ENCODE results near the gene GLIS1. TPM values are rescaled to one million over a fixed set of nuclear protein-coding genes. Genes with fewer than 3 reads are reported as not detected.
A peak's percentile ranks its signal among the peaks of the same experiment; 100 is the strongest.

Gene GLIS1
- total RNA-seq, 1 donor from 2014 or later = not detected

DNA sequence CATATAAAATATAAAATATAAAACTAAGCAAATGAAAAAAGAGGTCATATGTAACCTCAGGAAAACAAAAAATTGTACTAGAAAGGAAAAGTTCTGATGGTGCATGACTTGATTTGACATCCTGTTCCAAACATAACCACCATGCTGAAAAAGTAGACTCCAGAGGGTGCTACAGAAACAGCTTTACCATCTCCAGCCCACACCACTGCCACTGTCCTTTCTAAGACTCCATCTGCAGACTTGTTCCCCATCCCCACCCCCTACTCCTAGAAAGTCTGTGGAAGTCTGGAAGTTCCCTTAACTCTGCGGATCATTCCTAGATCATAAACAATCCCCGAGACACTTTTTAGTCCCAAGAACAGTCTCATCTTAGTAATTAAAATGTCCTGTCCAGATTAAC, 20.5 kb downstream of the GLIS1 start:
- DNase-seq (ENCODE audit: low read depth in 2 of 2) = no peak

DNA sequence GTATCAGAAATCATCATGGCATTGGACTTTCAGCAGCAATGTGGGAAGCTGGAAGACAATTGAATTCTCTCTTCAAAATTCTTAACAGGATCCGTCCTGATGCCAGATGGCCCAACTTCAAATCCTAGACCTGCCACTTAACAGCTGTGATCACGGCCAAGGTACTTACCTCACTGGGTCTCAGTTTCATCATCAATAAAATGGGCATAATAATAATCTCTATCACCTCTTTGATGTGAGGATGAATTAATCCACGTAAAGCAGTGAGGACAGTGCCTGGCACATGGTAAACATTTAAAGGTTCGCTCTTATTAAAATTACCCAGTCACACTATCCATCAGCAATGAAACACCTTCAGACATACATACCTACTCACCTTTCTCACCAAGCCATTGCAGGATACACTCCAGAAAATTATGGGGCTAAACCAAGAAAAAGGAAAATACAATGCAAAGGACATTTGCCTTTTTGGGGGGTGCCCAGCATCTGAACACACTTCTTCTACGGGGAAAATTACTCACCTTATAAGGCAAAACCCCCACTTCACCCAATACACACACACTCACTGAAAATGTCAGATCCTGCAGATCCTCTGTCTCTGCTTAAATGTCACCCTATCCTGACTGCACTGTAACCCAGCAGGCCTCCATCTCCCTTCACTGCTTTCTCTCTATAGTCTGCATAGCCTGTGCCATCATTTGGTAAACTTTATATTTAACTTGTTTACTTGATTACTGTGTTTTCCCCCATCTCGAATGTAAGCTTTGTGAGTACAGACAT, 21.7 kb downstream of the GLIS1 start:
- no peak for DNase-seq (ENCODE audit: low read depth in 2 of 2)

DNA sequence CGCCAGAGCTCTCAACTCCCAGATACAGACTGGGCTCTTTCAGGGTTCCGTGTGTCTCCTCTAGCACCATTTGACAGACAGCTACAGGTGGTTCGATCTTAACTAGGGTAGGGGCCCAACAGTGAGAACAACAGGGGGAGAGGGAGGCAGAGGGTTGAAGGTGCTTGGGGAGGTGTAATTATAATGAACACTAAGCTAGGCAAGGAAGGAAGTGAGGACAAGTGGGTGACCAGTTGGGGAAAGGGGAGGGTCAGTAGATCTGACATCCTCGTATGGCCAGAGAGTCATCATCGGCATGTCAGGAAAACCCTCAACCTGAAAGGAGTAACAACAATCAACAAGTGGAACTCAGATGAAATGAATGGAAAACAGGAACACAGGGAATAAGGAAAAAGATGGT, 22.8 kb downstream of the GLIS1 start:
- DNase-seq (ENCODE audit: low read depth in 2 of 2) = no peak

DNA sequence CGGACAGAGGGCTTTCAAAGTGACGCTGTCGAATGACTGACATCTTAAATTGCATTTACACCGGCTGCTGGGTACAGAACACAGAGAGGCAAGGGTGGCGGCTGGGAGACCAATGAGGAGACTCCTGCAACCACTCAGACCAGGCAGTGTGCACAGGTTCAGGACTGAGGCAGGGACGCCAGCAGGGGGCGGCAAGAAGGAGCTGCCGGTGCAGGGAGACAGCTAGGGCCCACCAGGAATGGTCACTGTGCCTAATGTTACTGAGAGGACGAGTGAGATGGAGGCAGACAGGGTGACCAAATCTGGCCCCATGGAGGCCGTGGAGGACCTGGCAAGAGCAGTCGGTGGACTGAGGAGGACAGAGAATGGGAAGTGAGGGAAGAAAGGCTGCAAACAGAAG, 23.5 kb downstream of the GLIS1 start:
- peak; percentile 56 to 61 for DNase-seq (ENCODE audit: low read depth in 2 of 2)

DNA sequence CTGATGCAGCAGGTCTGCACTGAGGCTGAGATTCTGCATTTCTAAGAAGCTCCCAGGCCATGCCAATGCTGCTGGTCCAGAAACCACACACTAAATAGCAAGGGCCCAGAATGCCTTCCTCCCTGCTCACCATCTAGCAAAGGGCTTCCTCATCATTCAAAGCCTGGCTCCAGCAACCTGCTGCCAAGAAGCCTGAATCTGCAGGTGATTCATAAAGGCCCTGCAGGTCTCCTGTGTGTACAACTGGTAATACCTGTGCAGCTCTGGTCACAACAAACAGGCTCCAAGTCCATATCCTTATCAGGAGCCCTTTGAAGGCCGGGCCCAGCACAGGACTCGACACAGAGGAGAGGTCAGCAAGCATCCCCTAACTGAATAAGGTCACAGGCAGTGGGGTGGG, 26.7 kb downstream of the GLIS1 start:
- DNase-seq (ENCODE audit: low read depth in 2 of 2) = no peak

DNA sequence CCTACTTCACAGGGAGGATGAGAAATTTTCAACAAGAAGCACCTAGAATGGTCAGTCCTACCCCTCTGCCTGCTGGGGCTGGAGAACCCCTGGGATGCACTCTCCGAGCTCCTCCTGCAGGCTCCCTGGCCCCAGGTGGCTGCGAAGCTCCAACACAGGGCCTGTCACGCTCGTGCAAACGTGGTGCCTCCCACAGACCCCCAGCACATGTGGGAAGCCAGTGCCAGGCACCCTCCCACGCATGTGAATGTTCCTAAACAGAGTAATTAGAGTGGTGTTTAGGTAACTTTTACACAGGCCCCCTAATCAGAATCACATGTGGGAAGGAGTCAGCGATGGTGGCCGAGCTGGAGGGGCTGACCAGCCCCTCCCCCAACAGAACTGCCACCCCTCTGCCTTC, 28.4 kb downstream of the GLIS1 start:
- DNase-seq (ENCODE audit: low read depth in 2 of 2) = no peak

DNA sequence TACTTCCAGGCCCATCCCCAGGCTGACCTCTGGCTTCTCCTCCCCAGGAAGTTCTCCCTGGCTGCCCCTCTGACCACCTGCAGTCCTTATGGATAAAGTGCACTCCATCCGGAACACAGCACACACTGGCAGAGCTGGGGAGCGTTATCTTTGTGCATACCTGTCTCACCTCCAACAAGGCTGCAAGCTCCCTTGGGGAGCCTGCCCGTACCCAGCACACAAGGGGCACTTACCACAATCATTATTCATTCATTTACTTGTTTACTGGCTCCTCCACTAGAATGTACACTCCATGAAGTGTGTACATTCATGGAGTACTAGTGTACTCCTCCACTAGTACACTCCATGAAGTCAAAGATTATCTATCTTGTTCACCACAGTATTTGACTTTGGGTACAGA, 30.3 kb downstream of the GLIS1 start:
- no peak for DNase-seq (ENCODE audit: low read depth in 2 of 2)

DNA sequence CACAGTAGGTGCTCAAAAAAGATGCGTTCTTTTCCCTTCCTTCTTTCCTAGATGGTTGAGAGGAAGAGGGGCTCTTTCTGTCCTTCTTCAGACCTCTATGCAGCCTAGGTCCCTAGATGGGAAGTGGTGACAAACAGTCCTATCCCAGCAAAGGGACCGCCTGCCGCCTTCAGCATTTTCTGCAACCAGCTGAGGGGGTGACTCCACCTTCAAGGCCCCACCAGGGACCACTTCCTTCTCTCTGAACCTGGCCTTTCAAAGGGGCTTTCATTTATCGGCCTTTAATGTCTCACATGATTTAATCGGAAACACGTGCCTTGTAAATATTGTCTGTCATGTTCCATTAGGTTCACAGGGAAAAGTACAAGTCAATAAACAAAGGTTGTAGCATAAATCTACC, 32.6 kb downstream of the GLIS1 start:
- DNase-seq (ENCODE audit: low read depth in 2 of 2) = no peak

DNA sequence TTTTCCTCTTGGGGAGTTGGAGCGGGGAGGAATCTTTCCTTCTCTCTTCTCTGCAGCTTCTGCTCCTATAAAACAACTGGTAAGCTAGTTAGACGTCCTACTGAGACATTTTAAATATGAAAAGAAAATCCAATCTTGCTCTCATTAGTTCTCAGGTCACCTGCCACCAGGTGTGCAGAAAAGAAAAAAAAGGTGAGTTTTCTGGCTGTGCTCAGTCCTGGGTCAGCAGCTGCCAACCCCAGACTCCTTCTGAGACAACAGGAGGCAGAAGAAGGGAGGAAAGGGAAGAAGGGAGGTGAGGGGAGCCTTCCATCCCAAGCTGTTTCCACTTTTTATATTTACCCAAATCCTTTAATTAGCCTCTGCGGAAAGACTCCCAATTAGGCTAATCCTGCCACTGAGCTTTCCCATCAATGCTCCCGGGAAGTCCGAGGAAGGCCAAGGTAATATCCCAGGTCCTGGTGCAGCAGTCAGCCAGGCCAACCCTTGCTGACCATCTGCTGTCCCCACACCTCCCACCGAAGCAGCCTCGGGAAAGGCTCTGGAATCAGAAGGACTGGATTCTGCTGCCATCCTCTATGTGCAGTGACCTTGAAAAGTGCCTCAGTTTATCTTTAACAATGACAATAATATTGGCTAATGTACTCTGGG, 33.4 kb downstream of the GLIS1 start:
- DNase-seq (ENCODE audit: low read depth in 2 of 2) = no peak

DNA sequence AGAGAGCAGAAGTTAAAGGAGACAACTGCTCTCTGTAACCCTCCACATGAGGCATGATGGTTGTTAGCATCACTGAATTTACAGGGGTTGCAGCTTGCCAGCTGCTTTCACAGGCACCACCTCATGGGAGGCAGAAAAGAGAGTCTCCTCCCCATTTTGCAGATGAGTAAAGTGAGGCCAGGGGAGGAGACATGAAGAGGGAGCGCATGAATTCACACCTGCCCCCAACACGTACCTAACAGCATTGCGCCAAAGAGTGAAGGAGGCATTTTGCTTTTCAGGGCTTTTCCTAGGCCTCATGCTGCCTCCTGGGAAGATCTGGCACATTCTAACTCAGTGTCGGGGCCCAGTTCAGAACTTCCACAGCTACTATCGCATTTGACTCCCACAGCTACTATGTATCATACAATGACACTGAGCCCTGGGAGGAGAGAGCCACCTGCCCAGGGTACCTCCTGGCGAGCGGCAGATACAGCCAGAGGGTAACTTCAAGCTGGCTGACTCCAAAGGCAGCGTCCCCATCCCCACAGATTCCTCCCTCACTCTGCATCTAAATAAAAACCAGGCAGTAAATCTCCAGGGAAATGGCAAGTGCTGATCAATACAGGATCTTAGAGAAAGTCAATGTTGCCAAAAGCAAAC, 34.0 kb downstream of the GLIS1 start:
- DNase-seq (ENCODE audit: low read depth in 2 of 2) = no peak

DNA sequence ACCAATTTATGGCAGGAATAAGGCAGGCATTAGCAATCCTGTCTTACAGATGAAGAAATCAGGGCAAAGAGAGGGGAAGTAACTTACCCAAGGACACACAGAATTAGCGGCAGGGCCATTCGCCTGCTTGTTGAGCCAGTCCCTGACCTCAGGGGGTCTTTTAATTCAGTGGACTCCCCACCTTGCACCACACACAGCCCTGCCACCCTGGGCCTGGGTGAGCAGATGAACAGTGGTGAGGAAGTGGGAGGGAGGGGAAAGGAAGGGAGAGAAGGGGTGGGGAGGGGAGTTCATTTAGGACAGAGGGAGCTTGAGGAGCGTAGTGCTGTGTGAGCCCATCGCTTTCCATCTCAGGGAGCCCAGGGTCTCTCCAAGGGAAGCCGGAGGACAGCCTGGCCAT, 34.7 kb downstream of the GLIS1 start:
- no peak for DNase-seq (ENCODE audit: low read depth in 2 of 2)

DNA sequence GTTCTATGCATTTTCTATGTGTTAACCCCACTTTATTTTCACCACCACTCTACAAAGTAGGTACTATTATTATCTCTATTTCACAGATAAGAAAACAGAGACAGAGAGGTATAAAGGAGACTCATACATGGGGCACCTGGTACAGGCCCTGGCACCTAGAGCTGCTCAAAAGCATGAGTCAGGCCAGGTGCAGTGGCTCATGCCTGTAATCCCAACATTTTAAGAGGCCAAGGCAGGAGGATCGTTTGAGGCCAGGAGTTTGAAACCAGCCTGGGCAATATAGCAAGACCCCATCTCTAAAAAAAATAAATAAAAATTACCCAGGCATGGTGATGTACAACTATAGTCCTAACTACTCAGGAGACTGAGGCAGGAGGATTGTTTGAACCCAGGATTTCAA, 35.8 kb downstream of the GLIS1 start:
- no peak for DNase-seq (ENCODE audit: low read depth in 2 of 2)

DNA sequence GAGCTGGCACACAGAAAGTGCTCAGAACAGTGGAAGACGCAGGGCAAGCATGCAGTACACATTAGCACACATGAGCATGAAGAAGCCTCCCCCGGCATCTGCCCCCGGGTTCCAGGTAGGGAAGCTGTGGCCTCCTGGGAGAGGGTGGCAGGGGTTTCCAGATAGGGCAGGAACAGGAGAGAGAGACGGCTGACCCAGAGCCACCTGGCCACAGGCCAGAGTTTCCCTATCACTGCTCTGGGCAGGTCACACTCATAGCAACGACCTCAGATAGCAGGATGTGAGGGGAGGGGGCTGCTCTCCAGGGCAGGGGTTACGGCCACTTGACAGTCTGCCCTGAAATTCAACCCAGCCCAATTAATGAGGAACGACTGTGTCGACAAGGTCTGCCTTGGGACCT, 36.6 kb downstream of the GLIS1 start:
- peak in 1 of 2 donors; percentile 28 for DNase-seq (ENCODE audit: low read depth in 2 of 2)

DNA sequence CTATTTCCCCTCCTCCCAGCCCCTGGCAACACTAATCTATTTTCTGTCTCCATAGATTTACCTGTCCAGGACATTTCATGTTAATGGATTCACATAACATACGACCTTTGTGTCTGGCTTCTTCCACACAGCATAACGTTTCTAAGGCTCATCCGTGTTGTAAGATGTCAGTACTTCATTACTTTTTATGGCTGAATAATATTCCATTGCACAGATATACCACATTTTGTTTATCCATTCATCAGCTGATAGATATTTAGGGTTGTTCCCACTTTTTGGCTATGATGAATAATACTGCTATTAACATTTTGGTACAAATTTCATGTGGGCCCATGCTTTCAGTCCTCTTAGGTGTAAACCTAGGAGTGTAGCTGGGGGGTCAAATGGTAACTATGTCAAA, 38.2 kb downstream of the GLIS1 start:
- no peak for DNase-seq (ENCODE audit: low read depth in 2 of 2)

DNA sequence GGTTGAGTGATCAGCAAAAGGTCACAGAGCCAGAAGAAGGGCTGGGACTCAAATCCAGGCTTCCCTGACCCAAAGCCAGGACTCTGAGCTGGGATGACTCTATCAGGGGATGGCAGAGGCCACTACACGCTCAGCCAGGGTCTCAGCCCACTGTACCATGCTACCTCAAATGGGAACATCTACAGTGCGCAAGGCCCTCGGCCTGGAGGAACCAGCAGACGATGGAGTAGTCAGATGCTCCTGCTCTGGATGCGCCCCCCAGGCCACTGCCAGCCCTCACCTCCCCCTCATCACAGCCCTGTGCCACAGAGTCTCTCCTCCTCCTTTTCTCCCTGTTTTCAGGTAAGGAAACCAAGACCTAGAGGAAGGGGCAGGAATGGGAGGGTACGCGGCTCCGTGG, 39.0 kb downstream of the GLIS1 start:
- DNase-seq (ENCODE audit: low read depth in 2 of 2) = no peak

DNA sequence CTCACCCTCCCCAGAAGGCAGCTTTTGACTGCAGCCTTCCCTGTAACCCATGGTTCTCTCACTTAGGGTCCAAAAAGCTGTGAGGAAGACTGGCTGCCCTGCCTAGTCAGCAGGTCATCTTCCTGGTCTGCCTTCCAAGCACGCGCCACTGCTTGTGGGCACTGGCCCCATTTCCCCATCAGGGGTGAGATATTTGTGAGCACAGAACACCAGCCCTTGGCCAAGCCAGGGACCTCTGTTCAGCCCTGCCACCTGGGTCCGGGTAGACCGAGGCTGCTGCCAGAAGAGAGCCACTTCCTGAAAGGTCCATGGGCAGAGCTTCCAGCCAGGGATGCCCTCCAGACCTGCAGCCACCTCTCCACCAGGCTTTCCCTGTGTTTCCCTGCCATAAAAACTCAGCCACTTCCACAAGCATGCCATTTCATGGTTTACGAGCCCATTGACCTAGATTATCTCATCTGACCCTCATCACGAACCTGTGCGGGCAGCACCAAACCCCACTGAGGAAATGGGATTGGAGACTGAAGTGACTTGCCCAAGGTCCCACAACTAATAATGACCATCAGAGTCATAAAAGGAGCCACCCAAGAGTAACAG, 40.5 kb downstream of the GLIS1 start:
- DNase-seq (ENCODE audit: low read depth in 2 of 2) = no peak

DNA sequence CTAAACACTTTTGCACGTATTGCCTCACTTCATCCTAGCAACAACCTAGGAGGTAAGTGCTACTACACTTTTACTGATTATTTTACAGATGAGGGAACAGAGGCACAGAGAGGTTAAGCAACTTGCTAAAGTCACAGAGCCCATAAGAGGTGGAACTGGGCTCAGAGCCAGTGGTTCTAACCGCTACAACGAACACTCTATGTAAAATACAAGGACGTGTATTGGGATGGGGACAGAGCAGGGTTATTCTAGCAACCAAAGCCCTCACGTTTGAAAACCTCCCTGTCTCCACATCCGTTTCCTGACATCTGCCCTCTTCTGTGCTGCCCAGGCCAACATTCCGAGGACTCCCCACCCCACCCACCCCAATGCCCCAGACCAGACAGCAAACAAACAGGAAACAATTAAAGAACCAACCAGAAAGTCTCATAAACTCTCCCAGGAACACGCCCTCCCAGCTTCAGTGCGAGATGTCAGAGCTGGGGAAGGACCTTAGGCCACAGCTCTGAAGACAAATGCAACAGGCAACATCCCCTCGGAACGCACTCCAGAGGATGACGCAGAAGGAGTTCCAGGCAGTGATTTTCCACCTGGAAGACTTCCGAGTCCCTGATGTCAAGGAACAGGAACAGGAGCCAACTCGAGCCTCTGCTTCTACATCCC, 41.1 kb downstream of the GLIS1 start:
- DNase-seq (ENCODE audit: low read depth in 2 of 2) = peak in 1 of 2 donors; percentile 13

DNA sequence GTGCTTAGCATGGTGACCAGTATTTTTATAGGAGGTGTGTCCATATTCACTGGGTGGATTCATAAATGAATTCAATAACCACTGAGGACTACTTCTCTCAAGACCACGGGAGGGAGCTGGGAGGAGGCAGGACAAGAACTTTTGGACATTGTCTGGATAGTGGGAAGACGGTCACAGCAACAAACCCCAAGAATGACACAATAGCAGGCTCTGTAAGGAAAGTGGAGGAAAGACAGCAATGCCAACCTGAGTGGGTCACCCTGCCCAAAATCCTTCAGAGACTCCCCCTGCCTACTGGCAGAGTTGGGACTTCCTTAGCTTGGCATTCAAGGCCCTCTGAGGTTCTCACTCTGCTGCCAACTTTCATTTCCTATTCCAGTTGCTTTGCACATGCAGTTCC, 42.0 kb downstream of the GLIS1 start:
- no peak for DNase-seq (ENCODE audit: low read depth in 2 of 2)

DNA sequence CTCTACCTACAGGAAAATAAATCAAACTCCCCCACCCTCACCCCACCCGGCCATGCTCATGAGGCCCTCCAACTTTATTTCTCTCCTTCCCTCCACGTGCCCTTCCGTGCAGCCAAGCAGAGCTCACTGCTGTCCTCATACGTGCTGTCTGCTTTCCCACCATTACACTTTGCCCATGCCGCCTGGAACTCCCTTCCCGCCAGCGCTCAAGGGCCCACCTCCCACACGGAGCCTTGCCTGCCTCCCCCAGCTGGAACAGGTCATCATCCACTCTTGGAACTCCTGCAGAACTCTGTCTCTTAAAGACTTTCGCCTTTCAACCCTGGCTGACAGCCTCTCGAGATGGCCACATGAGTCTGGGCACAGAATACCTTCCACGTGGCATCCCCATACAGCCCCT, 42.4 kb downstream of the GLIS1 start:
- DNase-seq (ENCODE audit: low read depth in 2 of 2) = no peak

DNA sequence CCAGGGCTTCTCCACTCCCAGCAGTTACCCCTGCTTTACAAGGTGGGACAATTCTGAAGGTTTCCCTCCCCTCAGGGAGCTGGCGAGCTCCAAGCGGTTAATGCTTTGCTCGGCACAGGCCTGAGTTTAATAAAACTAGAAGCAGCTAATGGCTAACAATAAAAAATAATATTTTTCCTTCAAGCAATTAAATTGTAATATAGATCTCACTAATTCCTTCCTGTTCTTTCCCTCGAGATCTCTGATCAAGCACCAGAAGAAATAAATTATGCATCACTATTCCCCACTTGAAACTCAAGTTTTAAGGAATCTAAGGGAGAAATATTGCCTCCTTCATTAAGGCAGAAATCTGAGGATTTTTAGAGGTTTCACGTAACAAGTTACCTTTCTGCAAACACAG, 42.9 kb downstream of the GLIS1 start:
- no peak for DNase-seq (ENCODE audit: low read depth in 2 of 2)

DNA sequence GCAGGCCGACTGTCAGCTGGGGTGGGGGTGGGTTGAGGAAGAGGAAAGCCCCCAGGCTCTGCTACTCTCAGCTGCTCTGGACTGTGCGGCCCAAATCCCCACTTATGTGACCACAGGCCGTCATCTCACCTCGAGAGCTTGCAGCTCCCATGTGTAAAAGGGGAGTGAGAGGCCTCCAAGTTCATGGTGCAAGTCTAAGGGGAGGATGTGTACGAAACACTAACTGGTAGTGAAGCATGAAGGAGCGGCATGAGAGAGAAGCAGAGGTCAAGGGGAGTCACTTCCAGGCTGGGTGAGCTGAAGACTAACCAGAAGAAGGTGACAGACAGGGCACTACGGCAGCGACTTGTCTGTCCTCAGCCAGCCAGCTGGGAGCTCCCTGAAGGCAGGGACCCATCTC, 43.8 kb downstream of the GLIS1 start:
- no peak for DNase-seq (ENCODE audit: low read depth in 2 of 2)

DNA sequence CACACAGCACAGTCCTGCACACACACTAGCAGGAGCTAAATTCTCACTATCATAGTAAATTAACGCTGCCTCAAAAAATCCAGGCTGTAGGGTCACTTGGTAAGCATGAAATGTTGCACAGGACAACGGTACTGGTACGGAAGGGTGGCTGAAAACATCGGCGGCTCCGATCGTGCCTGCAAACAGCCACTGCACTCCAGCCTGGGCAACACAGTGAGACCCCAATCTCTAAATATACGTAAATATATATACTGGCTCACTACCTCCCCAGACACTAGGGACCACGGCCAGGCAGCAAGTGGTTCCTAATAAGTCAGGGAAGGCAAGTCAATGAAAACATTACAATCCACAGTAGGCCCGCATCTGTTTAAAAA, 44.3 kb downstream of the GLIS1 start:
- no peak for DNase-seq (ENCODE audit: low read depth in 2 of 2)
